ENCODE data around the gene STT3A.
"Not testable (repeated sequence)": the region's sequence is repeated elsewhere in the genome, so short reads cannot be mapped to it uniquely, and the experiment has no call there.

Gene STT3A

DNA sequence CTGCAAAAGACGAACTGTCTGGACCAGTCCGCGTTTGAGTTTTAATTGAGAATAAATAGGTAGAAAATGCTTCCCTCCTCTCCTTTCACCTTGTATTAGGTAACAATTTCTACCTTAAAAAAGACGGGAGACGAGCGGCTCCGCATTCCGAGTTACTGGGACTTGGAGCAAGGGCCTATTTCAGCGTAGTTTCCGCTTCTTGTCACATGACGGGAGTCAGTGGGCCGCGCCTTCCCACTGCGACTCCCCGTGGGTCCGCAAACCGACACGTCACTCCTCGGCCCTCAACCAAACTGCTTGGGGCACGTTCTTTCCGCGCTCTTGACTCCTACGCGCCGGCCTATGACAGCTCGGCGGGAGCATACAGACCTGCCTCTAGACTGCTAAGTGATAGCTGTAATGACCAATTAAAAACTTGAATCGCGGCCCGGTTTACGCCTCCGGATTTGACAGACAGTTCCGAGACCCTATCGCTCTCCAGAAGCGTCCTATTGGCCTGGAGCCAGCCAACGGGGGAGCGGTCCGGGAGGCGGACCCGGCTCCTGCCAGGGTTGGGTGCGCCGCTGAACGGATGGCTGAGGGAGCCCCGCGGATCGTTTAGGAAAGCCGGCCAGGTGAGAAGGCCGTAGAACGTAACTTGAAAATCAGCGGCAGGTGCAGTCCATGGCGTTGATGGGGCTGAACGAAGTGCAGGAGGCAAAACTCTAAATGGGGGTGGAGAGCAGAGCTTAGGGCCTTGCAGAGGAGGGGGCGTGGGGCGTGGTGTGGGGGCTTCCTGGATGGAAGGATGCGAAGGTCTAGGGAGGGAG lies at the start of gene STT3A:
Gene STT3A (plus strand): TSS at position 548 of the 809 bp plus-strand sequence. CDS start 3,064 bp downstream, outside the sequence.
- DNase-seq = peak; percentile 97

DNA sequence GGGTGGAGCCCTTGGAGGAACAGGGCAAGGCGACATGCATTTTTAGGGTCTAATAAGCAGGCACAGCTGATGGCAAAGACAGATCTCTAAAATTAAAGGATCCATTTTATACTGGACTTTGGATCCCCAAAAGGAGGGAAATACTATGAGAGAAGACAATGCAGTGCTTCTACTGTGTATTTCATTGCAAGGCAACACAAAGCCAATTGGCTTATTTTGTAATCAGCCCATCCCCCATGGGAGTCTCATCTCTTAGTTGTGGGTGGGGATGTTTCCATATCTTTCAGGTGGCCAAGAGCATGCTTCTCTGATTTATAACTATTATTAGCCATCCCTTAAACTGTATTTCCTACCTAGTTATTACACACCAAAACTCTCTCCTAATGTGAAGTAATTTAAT lies 41.9 kb upstream of the STT3A start:
- no peak for DNase-seq

DNA sequence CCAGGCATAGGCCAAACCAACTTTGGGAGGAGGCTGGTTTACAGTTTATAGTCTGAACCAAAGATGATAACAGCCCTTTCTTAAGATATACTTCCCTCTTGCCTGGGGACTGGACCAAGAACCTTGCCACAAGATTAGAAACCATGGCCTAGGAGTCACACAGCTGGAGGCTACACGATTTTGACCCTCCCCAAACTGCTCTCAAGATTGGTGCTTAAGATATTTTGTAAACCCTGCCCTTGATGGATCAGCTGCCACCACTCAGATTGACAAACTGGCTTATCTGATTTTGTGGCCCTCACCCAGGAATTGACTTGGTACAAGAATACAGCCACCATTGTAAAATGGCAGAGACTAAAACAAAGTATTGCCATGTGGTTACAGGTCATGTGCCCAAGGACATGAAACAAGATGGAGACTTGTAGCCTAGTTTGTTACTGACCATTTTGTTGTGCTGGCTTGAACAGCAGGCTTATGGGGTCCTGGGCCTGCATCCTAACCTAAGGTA lies 40.8 kb upstream of the STT3A start:
- no peak for DNase-seq

DNA sequence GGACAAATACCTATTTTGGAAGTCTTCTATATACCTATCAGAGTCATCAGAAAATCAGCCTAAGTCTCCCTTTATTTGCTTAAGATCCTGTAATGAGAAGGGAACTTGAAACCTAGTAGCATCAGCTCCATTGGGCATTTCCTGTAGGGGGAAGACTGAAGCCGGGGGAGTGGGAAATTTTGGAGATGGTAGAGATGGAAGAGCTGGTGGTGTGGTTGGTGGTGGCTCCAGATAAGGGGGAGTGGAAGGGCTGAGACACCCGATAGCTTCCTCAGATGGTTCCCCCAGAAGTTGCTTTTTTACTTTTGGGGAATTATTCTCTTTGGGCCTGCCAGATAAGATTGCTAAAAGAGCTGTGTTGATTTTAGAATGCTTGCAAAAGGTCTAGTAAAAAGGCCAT lies 39.7 kb upstream of the STT3A start:
- no peak for DNase-seq

DNA sequence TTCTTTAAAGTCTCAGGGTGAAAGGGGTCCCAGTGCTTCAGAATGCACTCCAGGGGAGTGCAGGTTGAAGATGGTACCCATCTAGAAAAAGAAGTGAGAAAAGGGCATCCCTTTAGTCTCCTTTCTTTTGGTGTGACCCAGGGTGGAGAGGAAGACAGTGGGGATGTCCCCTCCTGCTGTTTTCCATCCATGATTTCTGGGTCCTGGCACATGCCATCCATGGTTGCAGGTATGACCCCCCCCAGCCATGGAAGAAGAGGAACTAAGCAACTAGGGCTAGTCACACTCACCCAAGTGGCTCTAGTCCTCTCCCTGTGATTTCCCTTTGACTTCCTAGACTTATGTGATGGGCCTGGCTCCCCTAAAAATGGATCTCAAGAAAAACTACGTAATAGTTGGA lies 39.3 kb upstream of the STT3A start:
- no peak for DNase-seq

DNA sequence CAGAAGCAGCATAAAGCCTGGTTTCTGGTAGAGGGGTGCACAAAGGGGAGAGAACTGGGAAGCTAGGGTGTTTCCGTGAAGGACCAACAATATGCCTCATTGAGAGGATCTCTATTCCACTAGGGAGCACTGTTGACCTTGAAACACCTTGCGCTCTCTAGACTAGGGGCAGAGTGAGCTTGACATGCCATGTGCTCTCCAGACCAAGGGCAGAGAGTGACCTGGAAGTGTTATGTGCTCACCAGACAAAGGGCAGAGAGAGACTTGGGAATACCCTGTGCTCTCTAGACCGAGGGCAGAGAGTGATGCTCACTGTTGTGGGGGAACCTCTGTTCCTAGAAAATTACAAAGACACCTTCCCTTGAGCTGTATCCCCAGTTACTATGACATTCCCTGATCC lies 38.6 kb upstream of the STT3A start:
- DNase-seq = no peak

DNA sequence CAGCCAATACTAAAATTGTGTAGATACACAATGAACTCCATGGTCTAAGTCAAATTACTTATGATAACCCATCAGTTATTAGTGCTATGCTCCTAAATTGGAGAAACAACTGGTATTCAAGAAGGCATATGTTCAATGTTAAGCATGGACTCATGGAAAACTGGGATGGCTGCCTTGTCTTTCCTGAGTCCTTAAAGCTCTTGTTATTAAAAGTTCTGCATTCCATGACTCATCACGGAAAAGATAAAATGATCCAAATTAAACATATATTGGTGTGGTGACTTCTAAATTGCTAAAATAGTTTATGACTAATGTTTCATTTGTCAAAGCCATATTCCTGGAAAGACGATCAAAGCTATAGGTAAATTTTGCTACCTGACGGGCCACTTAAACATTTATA lies 32.8 kb upstream of the STT3A start:
- DNase-seq = no peak

DNA sequence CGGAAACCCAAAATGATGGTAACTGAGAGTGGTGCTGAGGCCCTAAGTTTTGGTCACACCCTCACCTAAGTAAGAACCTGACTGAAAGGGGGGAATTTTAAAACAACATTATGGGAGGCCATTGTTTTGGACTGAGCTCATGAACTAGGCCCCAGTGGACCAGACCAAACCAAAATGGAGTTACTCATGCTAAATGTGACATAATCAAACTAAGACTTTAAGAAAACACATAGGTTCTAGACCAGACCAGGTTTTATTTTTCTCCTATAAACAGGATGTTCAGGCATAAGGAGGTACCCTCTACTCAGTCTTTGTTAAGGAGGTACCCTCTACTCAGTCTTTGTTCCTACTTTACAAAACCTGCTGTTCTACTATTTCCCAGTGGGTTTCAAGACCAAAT lies 30.7 kb upstream of the STT3A start:
- no peak for DNase-seq

DNA sequence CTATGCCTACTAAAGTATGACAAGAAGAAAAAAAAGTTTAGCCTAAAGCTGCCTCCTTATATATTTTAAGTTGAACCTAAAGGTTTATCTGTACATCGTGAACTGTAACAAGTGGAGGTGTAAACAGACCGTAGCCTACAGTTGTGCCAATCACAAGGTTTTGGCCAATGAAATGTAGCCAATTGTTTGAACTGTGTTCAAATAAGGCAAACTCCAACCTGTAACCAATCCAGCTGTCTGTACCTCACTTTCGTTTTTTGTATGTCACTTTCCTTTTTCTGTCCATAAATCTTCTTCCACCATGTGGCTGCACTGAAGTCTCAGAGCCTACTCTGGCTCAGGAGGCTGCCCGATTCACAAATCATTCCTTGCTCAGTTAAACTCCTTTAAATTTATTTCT lies 30.2 kb upstream of the STT3A start:
- DNase-seq = no peak

DNA sequence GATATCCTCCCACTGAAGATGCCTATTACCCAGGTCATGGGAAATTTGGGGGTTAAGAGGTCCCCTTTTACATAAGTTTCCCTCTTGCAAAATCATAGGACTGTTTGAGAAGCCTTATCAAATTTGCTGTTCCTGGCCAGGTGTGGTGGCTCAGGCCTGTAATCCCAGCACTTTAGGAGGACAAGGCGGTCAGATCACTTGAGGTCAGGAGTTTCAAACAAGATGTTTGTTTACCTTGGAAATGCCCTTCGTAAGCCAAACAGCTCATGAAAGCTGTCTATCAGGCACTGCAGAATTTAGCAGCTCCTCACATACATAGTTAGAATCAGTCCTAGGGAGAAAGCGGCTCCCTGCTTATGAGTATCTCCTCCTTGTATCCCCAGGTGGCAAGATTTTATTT lies 28.3 kb upstream of the STT3A start:
- no peak for DNase-seq

DNA sequence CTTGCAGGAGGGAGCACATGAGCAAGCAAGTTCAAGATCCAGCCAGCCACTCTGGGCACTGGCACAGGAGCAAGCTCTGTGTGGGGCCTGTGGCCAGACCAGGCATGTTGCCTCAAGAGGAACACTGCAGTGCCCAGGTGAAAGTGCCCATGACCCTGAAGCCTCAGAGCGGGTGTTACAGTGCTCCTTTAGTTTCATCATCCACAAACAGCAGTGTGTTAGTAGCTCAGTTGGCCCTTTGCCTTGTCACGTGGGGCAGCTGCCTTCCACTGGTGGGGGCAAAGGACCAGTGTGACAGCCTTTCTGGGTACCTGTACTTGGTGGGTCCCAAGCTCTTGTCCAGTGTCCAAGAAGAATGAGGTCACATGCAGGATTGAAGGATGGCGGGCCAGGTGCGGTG lies 26.4 kb upstream of the STT3A start:
- DNase-seq = no peak

DNA sequence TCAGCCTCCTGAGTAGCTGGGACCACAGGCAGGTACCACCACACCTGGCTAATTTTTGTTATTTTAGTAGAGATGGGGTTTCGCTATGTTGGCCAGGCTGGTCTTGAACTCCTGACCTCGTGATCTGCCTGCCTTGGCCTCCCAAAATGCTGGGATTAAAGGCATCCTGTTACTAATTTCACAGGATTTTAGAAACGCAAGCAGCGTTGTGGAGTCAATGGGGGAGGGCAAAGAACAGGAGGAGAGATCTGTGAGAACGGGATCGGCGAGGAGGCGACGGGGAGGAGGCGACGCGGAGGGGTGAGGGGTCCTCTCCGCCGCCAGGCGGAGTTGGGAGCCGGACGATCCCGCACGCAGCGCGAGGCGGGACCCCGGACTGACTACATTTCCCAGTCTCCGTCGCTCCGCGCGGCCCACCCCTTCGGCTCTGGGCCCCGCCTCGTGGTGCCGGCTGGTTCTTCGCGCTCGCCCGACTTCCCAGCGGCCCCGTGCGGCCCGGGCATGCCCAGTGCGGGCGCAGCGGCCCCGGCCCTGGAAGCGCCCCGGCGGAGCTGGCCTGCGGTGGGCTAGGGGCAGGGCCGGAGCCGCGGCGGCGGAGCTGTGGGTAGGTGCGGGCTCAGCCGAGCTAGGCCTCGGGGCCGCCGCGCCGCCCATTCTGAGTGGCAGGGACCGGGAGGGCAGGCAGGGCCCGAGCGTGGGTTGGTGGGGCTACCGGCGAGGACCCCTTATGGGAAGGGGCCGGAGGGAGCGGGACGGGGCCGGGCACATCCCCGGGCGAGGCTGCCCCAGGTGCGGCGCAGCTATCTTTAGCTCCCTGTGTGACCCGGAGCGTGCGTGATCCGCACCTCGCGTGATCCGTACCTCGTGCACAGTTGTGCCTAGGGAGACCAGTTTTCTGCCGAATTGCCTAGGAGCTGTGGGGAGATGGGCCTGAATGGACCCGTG lies 23.4 kb upstream of the STT3A start, which contains the start of gene EI24:
Gene EI24 (plus strand): TSS at position 508 of the 945 bp plus-strand sequence. CDS start 3,051 bp downstream, outside the sequence.
- DNase-seq = peak; percentile 92

DNA sequence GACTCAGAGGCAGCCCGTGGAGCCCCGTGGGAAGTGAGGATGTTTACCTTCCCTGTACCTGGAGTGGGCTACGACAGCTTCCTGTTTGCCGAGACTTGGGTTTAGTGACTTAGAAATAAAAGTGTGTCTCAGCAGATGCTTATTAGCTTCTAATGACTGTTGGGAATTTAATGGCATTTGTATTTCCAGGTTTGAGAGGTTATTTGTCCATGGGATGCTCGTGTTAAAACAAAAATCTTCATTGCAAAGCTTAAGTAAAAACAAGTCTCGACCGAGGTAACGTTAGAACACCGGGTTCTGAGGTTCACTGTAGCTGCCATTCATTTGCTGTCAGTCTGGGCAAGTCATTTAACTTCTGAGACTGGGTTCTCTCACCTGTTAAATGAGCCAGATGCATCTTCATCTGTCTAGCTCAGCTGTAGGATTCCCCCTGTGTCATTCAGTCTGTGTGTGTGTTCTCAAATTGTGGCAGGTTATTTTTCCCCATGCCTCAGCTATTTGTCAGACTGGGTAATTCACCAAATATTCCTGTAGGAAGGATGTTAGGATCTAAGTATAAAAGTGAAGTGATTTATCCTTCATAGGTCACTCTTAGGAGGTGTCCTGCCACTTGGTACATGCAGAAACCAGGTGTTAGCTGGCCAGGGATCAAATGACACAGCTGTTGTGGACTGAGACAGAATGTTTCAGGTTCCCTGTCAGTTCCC lies 22.6 kb upstream of the STT3A start:
- DNase-seq = no peak

DNA sequence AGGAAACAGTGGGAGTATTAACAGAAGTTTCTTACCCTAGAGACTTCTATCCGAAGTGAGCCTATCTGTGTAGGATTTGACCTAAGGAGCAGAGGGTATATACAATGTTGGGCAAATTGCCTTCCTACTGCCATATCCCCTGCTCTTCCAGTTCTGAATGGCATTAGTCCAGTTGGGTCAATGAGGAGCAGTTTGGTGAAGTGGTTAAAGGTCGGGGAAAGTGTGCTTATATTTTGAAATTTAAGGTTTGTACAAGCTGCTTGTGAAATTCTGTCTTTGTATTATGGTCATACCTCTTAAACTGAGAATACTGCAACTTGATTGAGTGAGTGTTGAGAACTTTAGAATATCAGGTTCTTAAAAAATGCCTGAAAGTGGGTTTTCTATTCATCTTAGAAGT lies 21.7 kb upstream of the STT3A start:
- DNase-seq = no peak

DNA sequence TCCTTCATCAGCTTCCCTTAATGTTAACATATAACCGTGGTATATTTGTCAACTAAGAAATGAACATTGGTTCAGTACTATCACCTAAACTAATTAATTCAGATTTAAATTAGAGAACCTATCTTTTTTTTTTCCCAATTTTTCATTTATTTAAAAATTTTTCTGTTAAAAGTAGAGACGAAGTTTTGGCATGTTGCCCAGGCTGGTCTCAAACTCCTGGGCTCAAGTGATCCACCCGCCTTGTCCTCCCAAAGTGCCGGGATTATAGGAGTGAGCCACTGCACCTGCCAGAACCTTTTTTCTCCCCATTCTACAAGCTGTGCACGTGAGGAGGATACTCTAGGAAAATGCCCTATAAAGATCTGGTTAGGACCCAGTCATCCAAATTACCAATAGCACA lies 19.7 kb upstream of the STT3A start:
- no peak for DNase-seq

DNA sequence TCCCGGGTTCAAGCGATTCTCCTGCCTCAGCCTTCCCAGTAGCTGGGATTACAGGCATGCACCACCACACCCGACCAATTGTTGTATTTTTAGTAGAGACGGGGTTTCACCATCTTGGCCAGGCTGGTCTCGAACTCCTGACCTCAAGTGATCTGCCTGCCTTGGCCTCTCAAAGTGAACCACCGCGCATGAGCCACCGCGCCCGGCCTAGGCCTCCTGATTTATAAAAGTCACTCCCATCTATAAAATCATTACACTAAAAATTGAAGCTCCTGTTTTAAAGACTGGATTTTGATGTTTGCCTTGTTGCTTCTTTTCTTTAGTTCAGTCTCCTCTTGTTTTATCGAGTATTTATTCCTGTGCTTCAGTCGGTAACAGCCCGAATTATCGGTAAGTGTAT lies 15.5 kb upstream of the STT3A start:
- DNase-seq = not testable (repeated sequence)

DNA sequence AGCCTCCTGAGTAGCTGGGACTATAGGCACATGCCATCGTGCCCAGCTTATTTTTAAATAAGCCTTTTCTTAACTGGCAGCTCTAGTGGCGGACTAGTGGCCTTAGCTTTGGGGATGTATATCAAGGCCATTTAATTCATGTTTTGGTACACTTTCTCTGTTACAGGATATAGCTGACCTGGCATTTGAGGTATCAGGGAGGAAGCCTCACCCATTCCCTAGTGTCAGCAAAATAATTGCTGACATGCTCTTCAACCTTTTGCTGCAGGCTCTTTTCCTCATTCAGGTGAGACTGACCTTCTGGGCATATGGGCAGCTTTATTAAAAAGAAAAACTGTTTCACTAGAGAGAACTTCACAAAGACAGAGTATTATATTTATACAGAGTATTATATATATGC lies 13.9 kb upstream of the STT3A start:
- no peak for DNase-seq

DNA sequence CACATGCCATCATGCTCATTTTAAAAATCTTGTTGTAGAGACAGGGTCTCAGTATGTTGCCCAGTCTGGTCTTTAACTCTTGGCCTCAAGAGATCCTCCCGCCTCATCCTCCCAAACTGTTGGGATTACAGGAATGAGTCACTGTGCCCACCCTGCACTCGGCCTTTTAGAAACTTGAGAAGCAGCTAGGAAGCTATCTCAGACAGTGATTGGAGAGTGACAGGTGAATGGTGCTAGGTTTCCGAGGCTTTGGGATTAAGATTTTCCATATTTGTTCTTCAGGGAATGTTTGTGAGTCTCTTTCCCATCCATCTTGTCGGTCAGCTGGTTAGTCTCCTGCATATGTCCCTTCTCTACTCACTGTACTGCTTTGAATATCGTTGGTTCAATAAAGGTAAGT lies 12.8 kb upstream of the STT3A start:
- DNase-seq = no peak

DNA sequence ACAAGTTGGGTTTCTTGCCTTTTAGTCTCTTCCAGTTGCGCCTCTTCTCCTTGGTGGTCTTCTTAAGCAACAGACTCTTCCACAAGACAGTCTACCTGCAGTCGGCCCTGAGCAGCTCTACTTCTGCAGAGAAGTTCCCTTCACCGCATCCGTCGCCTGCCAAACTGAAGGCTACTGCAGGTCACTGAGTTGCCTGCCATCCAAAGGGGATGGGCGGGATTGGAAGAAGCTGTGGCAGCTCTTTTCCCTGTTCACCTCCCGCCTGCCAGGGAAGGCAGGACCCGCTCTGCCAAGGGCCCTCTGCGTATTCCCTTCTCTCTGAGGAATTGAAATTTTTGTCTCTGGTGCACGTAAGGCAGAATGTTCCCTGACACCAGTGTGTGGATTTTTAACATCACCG lies 9.2 kb upstream of the STT3A start:
- no peak for DNase-seq

DNA sequence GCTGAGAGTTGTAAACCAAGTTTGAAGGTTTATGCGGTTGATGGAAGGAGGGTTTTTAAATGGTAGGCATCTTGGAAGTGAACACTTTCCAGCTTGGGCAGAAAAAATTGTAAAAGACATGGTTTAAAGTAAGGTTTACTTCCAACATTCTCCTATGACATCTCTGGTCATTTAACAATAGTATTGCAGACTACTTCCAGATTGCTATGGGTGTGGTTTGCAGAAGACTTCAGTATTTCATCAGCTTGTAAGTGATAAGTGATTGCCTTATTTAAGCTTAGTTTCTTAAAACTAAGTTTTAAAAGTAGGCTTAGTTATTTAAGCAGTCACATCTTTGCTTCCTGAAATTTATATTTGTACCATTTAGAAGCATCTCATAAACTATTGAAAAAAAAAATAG lies 7.2 kb upstream of the STT3A start:
- DNase-seq = no peak

DNA sequence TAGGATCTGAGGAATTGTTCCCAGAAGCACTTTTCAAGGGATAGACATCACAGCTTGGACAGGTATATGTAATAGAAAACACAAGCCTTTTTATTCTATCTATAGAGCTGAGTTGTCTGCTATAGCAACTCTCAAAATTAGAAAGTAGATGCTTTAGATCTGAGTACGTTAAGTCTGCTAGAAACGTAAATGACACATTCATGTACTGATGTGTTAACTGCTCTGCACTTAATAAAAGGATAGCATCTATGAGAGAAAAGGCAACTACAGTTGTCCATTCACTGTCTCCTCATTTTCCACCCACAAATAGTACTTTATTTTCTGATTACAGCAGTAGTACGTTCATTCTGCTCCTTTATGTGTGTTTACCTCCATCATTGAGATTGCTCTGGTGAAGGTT lies 6.0 kb upstream of the STT3A start:
- no peak for DNase-seq

DNA sequence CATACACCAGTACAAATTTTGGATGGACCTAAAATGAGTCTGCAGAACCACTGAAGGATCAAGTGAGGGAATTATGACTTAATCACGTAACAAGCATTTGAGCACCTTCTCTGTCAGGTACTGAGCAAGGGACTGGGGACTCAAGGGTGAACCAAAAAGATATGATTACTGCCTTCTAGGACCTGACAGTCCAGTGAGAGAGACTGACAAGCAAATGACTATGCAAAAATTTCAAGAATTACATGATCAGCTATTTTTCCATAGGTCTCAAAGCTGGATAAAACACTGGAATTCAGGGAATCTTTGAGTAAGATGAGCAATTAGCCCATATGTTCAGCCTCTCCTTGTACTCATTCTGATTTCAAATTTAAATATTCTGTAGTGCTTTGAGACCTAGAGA lies 5.2 kb upstream of the STT3A start:
- no peak for DNase-seq

DNA sequence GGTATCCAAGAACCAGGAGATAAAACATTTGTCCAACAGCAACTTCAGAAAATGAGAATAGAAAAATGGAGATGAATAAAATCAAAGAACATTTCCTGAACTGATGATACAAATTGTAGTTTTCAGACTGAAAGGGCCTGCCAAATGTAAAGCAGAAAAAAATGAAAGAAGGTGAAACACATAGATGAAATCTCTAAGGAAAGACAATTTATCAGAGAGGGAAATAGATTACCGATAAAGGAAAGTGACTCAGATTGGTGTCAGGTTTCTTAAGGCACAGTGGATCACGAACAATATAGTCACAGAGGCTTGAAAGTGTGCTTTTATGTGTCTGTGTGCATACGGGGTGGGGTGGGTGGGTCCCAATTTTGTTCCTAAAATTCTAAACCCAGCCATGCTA lies 4.1 kb upstream of the STT3A start:
- no peak for DNase-seq
